SK-MEL-5 (cell line): ENCODE measurements around the gene SEMA4A. TPM values are rescaled to one million over a fixed set of nuclear protein-coding genes. Genes with fewer than 3 reads are reported as not detected.

Source experiments
- DNase-seq: peaks from one replicate; pipeline ENCODE4 v3.0.0-alpha.2; 2016; ENCODE audit warnings: low read depth, low spot score
- in situ Hi-C: cut with HindIII; loops from 2 replicates; pipeline ENCODE4 v1.10.0; 2016; ENCODE audit warnings: low sequenced_read_pairs, high pct_unique_total_duplicates, low pct_unique_long_range_greater_than_20kb
- total RNA-seq: library from RNA; depleted of rRNA; stranded (reverse); fragments of >200 nt; shearing (Covaris generic); gene quantifications from 2 replicates; pipeline ENCODE4 v1.2.3, GENCODE V29; 2014

SEMA4A gene
- total RNA-seq, 1 experiment from 2014 or later: 1.3 TPM

- in situ Hi-C loops: no loop called here
- DNase-seq: no peak
Observed at GRCh38 chr1:156149374-156150332, 3.7 kb upstream of the SEMA4A start.

- no peak for DNase-seq
- in situ Hi-C loops: no loop called here
Observed at GRCh38 chr1:156150333-156151011, 2.9 kb upstream of the SEMA4A start.

DNA sequence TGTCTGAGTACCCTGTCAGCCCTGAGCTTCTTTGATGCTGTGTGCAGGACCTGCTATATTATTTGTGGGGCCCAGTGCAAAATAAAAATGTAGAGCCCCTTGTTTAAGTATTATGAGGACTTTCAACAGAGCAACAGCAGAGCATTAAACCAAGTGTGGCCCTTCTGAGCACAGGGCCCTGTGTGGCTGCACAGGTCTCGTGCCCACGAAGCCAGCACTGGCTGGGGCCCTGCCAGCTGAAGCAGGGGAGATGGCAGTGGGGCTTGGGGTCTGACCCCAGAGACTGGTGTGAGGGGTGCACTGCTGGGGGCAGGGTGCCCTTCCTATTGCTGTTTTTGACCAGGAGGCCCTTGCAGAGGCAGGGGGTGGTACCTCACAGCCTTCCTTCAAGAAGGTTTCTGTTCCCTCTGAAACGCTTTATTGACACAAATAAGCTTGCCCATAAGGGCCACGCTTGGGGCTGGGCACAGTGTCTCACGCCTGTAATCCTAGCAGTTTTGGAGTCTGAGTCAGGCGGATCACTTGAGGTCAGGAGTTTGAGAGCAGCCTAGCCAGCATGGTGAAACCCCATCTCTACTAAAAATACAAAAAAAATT is 2.2 kb upstream of the SEMA4A start:
- DNase-seq: no peak
- in situ Hi-C loops: no loop called here

DNA sequence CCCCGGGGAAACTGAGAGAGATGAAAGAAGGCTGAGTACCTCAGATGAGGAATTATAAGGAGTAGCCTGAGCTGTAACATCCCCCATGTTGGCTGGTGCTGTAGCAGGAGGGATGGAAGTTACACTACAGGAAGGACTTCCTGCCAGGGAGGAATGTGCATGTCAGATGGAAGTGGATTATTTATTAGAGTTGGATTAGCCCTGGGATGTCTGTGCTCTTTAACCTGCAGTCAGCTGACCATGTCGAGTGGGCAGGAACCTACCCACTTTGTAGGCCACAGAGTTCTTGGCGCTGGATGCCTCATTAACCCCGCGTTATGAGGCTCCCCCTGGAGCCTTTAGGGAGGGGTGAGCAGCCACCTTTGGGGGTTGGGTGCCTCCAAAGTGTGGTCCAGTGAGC is 757 bp upstream of the SEMA4A start:
- in situ Hi-C loops: no loop called here
- DNase-seq: no peak

GRCh38 chr1:156154317-156154749 is 948 bp downstream of the SEMA4A start:
- in situ Hi-C loops: no loop called here
- no peak for DNase-seq

DNA sequence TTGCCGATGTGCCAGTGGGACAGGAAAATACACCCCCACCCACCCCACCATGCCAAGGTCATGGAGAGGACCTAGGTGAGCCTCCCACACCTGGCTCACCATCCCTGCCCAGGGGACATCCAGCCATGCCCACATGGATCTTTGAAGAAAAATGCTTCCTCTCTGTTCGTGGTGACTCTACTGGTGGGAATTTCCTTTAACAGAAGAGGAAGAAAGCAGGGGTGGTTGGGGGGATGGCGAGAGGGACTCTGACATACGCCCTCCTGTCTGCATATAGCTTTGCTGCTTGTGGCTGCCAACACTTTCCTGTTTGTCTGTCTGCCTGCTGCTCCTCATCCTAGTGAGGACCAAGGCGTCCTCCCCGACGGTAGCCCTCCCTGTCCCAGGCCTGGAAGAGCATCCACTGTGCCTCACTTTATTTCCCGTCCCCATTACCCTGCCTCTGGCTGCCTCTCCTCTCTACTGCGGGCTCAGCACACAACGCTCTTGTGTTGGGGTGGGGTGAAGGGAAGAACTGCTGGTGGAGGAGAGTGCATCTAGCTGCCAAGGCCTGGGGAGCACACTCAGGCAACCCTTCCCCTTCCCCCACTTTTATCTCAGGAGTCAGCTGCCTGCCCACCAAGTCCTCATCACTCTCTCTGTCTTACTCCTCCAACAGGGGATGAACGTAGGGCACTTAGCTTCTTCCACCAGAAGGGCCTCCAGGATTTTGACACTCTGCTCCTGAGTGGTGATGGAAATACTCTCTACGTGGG is 2.5 kb downstream of the SEMA4A start:
- in situ Hi-C loops: no loop called here

DNA sequence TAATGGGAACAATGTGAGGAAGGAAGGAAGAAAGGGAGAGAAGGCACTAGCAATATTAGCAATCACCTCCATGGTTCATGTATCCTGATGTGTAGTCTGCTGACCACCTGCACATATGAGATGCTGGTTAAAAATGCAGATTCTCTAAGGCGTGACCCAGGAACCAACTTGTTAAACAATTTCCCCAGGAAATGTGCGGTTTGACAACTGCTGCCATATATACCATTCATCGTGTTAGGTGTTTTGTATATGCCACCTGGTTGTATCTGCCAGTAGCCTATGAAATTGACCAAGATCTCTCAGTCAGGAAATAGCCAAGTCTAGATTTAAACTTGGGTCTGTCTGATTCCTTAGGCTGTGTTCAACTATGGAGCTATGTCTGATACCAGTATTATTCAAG is 4.1 kb downstream of the SEMA4A start:
- no peak for DNase-seq
- in situ Hi-C loops: no loop called here

More for the DNA sequence above, 2.5 kb downstream of the SEMA4A start:
- no peak for DNase-seq

- in situ Hi-C loops: no loop called here
- no peak for DNase-seq
Observed at GRCh38 chr1:156157966-156158365, 4.6 kb downstream of the SEMA4A start.

GRCh38 chr1:156160000-156160742 is 6.8 kb downstream of the SEMA4A start:
- DNase-seq: no peak

DNA sequence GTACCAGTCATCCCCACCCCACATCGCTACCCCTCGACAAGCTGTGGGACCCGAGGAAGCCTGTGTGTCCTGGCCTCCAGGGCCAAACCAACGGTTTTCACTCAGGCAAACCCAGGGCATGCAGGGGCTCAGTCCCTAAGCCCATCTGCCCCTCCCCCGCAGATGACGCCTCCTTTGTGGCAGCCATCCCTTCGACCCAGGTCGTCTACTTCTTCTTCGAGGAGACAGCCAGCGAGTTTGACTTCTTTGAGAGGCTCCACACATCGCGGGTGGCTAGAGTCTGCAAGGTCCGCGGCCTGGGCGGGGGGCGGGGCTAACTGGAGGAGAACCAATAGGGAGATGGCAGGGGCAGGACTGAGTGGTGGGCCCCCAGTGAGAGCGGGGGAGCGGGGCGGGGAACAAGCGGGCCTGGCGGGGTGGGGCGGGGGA is 7.4 kb downstream of the SEMA4A start:
- DNase-seq: no peak

More at GRCh38 chr1:156160000-156160742, 6.8 kb downstream of the SEMA4A start:
- in situ Hi-C loops: no loop called here

GRCh38 chr1:156162430-156163037 is 9.1 kb downstream of the SEMA4A start:
- in situ Hi-C loops: no loop called here
- DNase-seq: no peak

More for the DNA sequence above, 7.4 kb downstream of the SEMA4A start:
- in situ Hi-C loops: no loop called here

- in situ Hi-C loops: no loop called here
- DNase-seq: no peak
Observed at GRCh38 chr1:156163712-156164111, 10.3 kb downstream of the SEMA4A start.

- in situ Hi-C loops: no loop called here
- no peak for DNase-seq
Observed at GRCh38 chr1:156164125-156164831, 10.9 kb downstream of the SEMA4A start.

GRCh38 chr1:156165083-156165482 is 11.7 kb downstream of the SEMA4A start:
- in situ Hi-C loops: no loop called here
- no peak for DNase-seq

DNA sequence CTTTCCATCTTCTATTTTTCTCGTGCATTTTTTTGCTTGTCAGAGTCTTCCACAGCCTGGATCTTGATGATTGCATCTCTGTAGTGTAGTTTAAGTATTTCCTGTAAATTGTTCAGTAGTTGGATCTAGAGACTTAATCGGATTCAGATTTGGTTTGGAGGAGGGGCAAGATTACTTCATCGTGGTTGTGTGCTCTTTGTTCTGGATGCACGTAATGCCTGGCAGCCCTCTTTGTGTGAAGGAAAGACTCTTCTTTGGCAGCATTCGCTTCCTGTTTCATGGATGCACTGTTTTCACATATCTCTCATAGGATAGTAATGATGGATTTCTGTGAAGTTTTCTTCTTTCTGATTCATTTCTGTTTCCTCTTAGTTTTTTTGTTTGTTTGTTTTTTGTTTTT is 14.2 kb downstream of the SEMA4A start:
- in situ Hi-C loops: no loop called here
- no peak for DNase-seq
